Mesendoderm (in vitro differentiated cells): ENCODE measurements around the gene CYBA.

Experiments
- DNase-seq: peaks from one replicate; pipeline ENCODE4 v3.0.0; 2013
- H2AK5ac ChIP-seq: 2 replicates; pipeline ENCODE4 v1.6.1; 2013; ENCODE audit warnings: low read length, inconsistent platforms
- H2BK120ac ChIP-seq: 2 replicates; pipeline ENCODE4 v1.6.1; 2013; ENCODE audit warnings: low read depth, mild to moderate bottlenecking, low read length, moderate library complexity, mixed read lengths
- H2BK15ac ChIP-seq: replicated peaks from 2 replicates; pipeline ENCODE4 v1.6.1; 2013; ENCODE audit warnings: low read depth, mild to moderate bottlenecking, moderate library complexity
- H2BK5ac ChIP-seq: 2 replicates; pipeline ENCODE4 v1.6.1; 2013; ENCODE audit warnings: low read length, inconsistent platforms
- H3K18ac ChIP-seq: 2 replicates; pipeline ENCODE4 v1.6.1; 2013; ENCODE audit warnings: mild to moderate bottlenecking, low read length, mixed read lengths
- H3K23ac ChIP-seq: one replicate; pipeline ENCODE4 v1.6.1; 2013; ENCODE audit warnings: low read length
- H3K27ac ChIP-seq: 2 replicates; pipeline ENCODE4 v1.5.1; 2013; ENCODE audit warnings: low read depth, mild to moderate bottlenecking, inconsistent platforms, low read length, moderate library complexity
- H3K27me3 ChIP-seq: 2 replicates; pipeline ENCODE4 v1.6.1; 2013; ENCODE audit warnings: low read length, control low read depth, mild to moderate bottlenecking, inconsistent platforms; ENCODE audit not compliant: insufficient read depth, poor library complexity
- H3K36me3 ChIP-seq: 2 replicates; pipeline ENCODE4 v1.6.1; 2013; ENCODE audit warnings: low read length, inconsistent platforms; ENCODE audit not compliant: control insufficient read depth, insufficient read depth
- H3K4ac ChIP-seq: one replicate; pipeline ENCODE4 v1.6.1; 2013; ENCODE audit warnings: low read depth, mild to moderate bottlenecking, low read length, moderate library complexity
- H3K4me1 ChIP-seq: 2 replicates; pipeline ENCODE4 v1.6.1; 2013; ENCODE audit warnings: low read depth, low read length, inconsistent platforms; ENCODE audit not compliant: control insufficient read depth
- H3K4me2 ChIP-seq: 2 replicates; pipeline ENCODE4 v1.6.1; 2013; ENCODE audit warnings: low read length
- H3K4me3 ChIP-seq: 2 replicates; pipeline ENCODE4 v1.5.1; 2013; ENCODE audit warnings: mild to moderate bottlenecking, low read length
- H3K56ac ChIP-seq: one replicate; pipeline ENCODE4 v1.6.1; 2013; ENCODE audit warnings: low read length
- H3K79me1 ChIP-seq: 2 replicates; pipeline ENCODE4 v1.6.1; 2013; ENCODE audit warnings: low read length, inconsistent platforms
- H3K79me2 ChIP-seq: 2 replicates; pipeline ENCODE4 v1.6.1; 2013; ENCODE audit warnings: mild to moderate bottlenecking, low read length; ENCODE audit not compliant: control insufficient read depth, insufficient read depth
- H3K9ac ChIP-seq: 2 replicates; pipeline ENCODE4 v1.6.1; 2013; ENCODE audit warnings: low read length, inconsistent platforms
- H4K5ac ChIP-seq: one replicate; pipeline ENCODE4 v1.6.1; 2013; ENCODE audit warnings: low read length
- H4K8ac ChIP-seq: one replicate; pipeline ENCODE4 v1.6.1; 2013; ENCODE audit warnings: low read depth, mild to moderate bottlenecking, control low read depth, low read length, moderate library complexity
- WGBS: extraction: QIAGEN DNeasy Blood & Tissue Kit; methylation state at CpG from one replicate; pipeline ENCODE4 v1.1.7; 2013; ENCODE audit warnings: low lambda C conversion rate, missing lambda C conversion rate; ENCODE audit not compliant: insufficient coverage; ENCODE audit errors: extremely low coverage; 5-methylcytosine and 5-hydroxymethylcytosine counted together

The CYBA gene

DNA sequence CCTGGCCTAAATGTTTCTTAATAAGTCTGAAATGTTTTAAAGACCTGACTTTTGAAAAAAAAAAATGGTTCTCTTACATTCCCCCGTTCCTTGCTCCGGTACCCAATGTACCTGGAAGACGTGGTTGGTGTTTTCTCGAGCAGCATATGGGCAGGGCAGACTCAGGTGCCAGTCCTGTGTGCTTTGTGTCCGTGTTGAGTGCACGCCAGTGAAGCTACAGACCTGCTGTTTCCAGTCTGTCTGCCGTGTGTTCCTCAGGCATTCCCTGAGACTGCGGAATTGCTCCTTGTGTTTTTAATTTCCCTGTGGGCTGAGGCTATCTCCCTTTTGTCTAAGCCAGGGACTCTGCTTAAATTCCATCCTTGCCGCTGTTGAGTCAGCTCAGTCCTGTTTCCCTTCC is 24.2 kb downstream of the CYBA start:
- no peak overlapping the region for H2AK5ac ChIP-seq
- no peak overlapping the region for H4K8ac ChIP-seq
- no peak overlapping the region for H3K9ac ChIP-seq
- H3K4me3 ChIP-seq, result no peak overlapping the region
- no peak overlapping the region for H2BK5ac ChIP-seq
- no peak overlapping the region for H3K18ac ChIP-seq
- no peaks in the 10 kb centered on the region for H3K79me1 ChIP-seq
- H4K5ac ChIP-seq, result no peak overlapping the region
- H3K27ac ChIP-seq, result no peak overlapping the region
- H3K27me3 ChIP-seq, result no peaks in the 10 kb centered on the region
- H3K79me2 ChIP-seq, result no peaks in the 10 kb centered on the region
- no peak overlapping the region for H2BK15ac ChIP-seq
- no peak overlapping the region for H3K56ac ChIP-seq
- no peak overlapping the region for H2BK120ac ChIP-seq
- H3K4me1 ChIP-seq, result no peaks in the 10 kb centered on the region
- no peak overlapping the region for H3K4ac ChIP-seq
- no peak for DNase-seq
- H3K36me3 ChIP-seq, result peaks cover 9% of the 10 kb centered on the region
- no CpG with 5 or more reads among the region's 9 CpGs for WGBS
- no peak overlapping the region for H3K4me2 ChIP-seq
- no peak overlapping the region for H3K23ac ChIP-seq

DNA sequence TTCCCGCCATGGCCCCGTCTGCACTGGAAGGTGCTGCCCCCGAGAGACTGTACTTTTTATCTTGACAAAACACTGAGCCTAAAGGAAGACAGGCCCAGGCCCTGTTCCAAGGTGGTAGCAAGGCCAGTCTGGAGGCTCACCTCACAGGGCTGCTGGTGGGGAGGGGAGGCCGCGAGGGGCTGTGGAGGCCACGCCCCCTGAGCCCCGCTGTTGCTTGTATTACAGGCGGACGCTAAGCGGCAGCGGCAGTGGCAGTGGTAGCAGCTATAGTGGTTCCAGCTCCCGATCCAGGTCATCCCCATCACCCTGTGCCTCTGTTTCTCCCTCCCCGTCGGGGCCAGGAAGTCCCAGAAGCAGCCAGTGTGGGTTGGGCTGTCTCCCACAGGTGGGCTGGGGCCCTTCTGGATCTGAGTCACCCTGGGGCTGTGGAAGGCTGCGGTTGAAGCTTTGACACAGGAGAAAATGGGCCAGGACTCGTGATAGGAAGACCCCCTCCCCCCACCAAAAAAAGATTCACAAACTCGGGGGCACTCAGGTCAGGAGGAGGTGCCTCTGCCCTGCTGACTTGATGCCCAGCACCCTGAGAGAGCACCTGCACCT is 25.8 kb downstream of the CYBA start:
- Histone ChIP-seq H2BK5ac (no peak overlapping the region), H3K4me2 (no peak overlapping the region), H3K18ac (no peak overlapping the region), H4K8ac (no peak overlapping the region), H2BK120ac (no peak overlapping the region), H3K4ac (no peak overlapping the region), H3K36me3 (peaks cover 8% of the 10 kb centered on the region), H3K27ac (no peak overlapping the region), H3K27me3 (no peaks in the 10 kb centered on the region), H3K9ac (no peak overlapping the region), H3K79me1 (no peaks in the 10 kb centered on the region), H3K4me1 (no peaks in the 10 kb centered on the region), H3K56ac (no peak overlapping the region), H4K5ac (no peak overlapping the region), H3K79me2 (no peaks in the 10 kb centered on the region), H3K23ac (no peak overlapping the region), H3K4me3 (no peak overlapping the region), H2BK15ac (no peak overlapping the region), H2AK5ac (no peak overlapping the region)
- no CpG with 5 or more reads among the region's 17 CpGs for WGBS
- DNase-seq, result no peak

DNA sequence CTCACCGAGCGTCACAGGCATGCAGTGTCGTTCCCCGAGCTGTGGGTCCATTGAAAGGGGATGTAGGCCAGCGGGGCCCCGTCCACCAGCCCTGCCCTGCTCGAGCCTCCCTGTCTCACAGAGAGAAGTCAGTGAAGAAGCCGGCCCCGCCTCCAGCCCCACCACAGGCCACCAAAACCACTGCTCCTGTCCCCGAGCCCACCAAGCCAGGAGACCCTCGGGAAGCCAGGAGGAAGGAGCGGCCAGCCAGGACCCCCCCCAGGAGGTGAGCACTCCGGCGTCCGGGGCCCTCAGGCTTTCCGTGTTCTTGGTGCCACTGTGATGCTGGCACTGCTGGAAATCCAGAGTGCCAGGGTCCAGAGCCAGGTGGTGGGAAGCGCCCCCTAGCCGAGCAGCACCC is 26.4 kb downstream of the CYBA start:
- H2BK15ac ChIP-seq, result no peak overlapping the region
- H3K4me2 ChIP-seq, result no peak overlapping the region
- no peak overlapping the region for H3K4me3 ChIP-seq
- H2AK5ac ChIP-seq, result no peak overlapping the region
- DNase-seq, result no peak
- H4K8ac ChIP-seq, result no peak overlapping the region
- no peak overlapping the region for H3K18ac ChIP-seq
- no CpG with 5 or more reads among the region's 18 CpGs for WGBS
- no peak overlapping the region for H3K56ac ChIP-seq
- no peaks in the 10 kb centered on the region for H3K27me3 ChIP-seq
- no peak overlapping the region for H4K5ac ChIP-seq
- no peak overlapping the region for H3K9ac ChIP-seq
- no peaks in the 10 kb centered on the region for H3K79me2 ChIP-seq
- H2BK5ac ChIP-seq, result no peak overlapping the region
- no peaks in the 10 kb centered on the region for H3K4me1 ChIP-seq
- H3K36me3 ChIP-seq, result peaks cover 9% of the 10 kb centered on the region
- no peak overlapping the region for H2BK120ac ChIP-seq
- no peak overlapping the region for H3K4ac ChIP-seq
- peaks cover 2% of the 10 kb centered on the region for H3K79me1 ChIP-seq
- H3K27ac ChIP-seq, result no peak overlapping the region
- no peak overlapping the region for H3K23ac ChIP-seq

DNA sequence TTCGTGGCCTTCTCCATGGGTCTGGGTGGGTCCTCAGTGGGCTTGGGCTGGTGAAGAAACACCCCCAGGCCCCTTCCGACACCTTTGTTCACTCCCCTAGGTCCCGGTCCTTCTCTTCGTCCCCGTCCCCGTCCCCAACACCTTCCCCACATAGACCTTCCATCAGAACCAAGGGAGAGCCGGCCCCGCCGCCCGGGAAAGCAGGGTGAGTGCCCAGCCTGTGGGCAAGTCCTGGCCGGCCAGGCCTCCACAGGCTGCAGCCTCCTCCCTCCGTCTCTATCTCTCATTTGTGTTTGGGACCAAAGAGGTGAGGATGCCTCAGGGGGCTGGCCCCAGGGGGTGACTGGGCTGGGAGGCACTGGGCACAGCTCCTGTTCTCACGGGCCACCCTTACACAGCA is 27.0 kb downstream of the CYBA start:
- H3K4me3 ChIP-seq, result no peak overlapping the region

DNA sequence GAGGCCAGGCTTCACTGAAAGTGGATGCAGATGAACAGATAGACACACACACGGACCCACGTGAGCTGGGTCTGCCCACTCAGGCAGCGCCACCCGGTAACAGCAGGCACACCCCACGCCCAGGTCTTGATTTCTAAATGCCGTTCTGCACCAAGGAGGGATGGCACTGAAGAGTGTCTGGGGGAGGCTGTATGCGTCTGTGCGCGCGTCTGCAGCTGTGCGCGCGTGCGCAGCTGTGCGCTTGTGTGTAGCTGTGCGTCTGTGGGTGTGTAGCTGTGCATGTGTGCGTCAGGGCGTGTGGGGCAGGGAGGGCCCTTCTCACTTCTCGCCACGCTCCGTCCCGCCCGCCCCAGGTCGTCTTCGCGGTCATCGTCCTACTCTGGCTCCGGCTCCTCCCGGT is 28.0 kb downstream of the CYBA start:
- H3K9ac ChIP-seq, result no peak overlapping the region
- no peak overlapping the region for H3K23ac ChIP-seq
- H3K79me1 ChIP-seq, result peaks cover 7% of the 10 kb centered on the region
- H3K4me1 ChIP-seq, result no peaks in the 10 kb centered on the region
- H3K36me3 ChIP-seq, result peaks cover 9% of the 10 kb centered on the region
- H3K27me3 ChIP-seq, result no peaks in the 10 kb centered on the region
- H3K4me3 ChIP-seq, result no peak overlapping the region
- no peak overlapping the region for H3K27ac ChIP-seq
- H3K4ac ChIP-seq, result no peak overlapping the region
- no peak overlapping the region for H3K4me2 ChIP-seq
- no peak overlapping the region for H2BK120ac ChIP-seq
- H3K79me2 ChIP-seq, result no peaks in the 10 kb centered on the region
- no peak overlapping the region for H4K5ac ChIP-seq
- WGBS, result no CpG with 5 or more reads among the region's 29 CpGs
- H2BK5ac ChIP-seq, result no peak overlapping the region
- no peak overlapping the region for H2AK5ac ChIP-seq
- no peak overlapping the region for H3K56ac ChIP-seq
- DNase-seq, result no peak
- no peak overlapping the region for H3K18ac ChIP-seq
- no peak overlapping the region for H2BK15ac ChIP-seq
- no peak overlapping the region for H4K8ac ChIP-seq

More for the DNA sequence above, 27.0 kb downstream of the CYBA start:
- H3K4ac ChIP-seq, result no peak overlapping the region
- H4K5ac ChIP-seq, result no peak overlapping the region
- H4K8ac ChIP-seq, result no peak overlapping the region
- H3K4me1 ChIP-seq, result no peaks in the 10 kb centered on the region
- no CpG with 5 or more reads among the region's 13 CpGs for WGBS
- H3K36me3 ChIP-seq, result peaks cover 9% of the 10 kb centered on the region
- no peak overlapping the region for H3K4me2 ChIP-seq
- H3K27ac ChIP-seq, result no peak overlapping the region
- no peak overlapping the region for H3K9ac ChIP-seq
- H3K79me2 ChIP-seq, result no peaks in the 10 kb centered on the region
- H3K23ac ChIP-seq, result no peak overlapping the region
- peaks cover 3% of the 10 kb centered on the region for H3K79me1 ChIP-seq
- H2BK5ac ChIP-seq, result no peak overlapping the region
- no peak overlapping the region for H3K18ac ChIP-seq
- no peak overlapping the region for H2BK15ac ChIP-seq
- no peaks in the 10 kb centered on the region for H3K27me3 ChIP-seq
- DNase-seq, result no peak
- no peak overlapping the region for H2AK5ac ChIP-seq
- H3K56ac ChIP-seq, result no peak overlapping the region
- no peak overlapping the region for H2BK120ac ChIP-seq

DNA sequence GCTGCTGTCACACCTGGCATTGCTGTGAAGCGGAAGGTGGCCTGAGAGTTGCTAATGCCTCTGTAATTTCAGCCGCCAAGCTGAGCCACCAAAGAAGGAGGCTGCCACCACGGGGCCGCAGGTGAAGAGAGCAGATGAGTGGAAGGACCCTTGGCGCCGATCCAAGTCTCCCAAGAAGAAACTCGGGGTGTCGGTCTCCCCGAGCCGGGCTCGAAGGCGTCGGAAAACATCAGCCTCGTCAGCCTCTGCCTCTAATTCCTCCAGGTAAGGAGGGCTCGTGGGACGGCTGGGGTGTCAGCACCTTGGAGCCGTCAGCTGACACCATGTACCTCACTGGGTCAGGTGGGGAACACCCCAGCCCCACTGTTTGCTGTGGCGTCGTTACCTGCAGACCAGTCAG is 28.7 kb downstream of the CYBA start:
- H3K4me3 ChIP-seq, result no peak overlapping the region
- no peak overlapping the region for H3K23ac ChIP-seq
- no peaks in the 10 kb centered on the region for H3K79me2 ChIP-seq
- no peak overlapping the region for H3K9ac ChIP-seq
- H3K79me1 ChIP-seq, result peaks cover 7% of the 10 kb centered on the region
- no peaks in the 10 kb centered on the region for H3K4me1 ChIP-seq
- no peak overlapping the region for H4K8ac ChIP-seq
- peaks cover 9% of the 10 kb centered on the region for H3K36me3 ChIP-seq
- no peak overlapping the region for H3K56ac ChIP-seq
- no peak overlapping the region for H3K4me2 ChIP-seq
- no peak overlapping the region for H4K5ac ChIP-seq
- H3K27me3 ChIP-seq, result no peaks in the 10 kb centered on the region
- no peak for DNase-seq
- no peak overlapping the region for H3K18ac ChIP-seq
- H3K27ac ChIP-seq, result no peak overlapping the region
- H2BK15ac ChIP-seq, result no peak overlapping the region
- no peak overlapping the region for H2AK5ac ChIP-seq
- no CpG with 5 or more reads among the region's 19 CpGs for WGBS
- no peak overlapping the region for H3K4ac ChIP-seq
- no peak overlapping the region for H2BK5ac ChIP-seq
- no peak overlapping the region for H2BK120ac ChIP-seq
